ENCODE results near the gene RFNG. TPM values are rescaled to one million over a fixed set of nuclear protein-coding genes. Genes with fewer than 3 reads are reported as not detected.

Gene RFNG
- total and polyA plus RNA-seq, 8 donors = 12.5 to 66.5 (median 27.1) TPM

DNA sequence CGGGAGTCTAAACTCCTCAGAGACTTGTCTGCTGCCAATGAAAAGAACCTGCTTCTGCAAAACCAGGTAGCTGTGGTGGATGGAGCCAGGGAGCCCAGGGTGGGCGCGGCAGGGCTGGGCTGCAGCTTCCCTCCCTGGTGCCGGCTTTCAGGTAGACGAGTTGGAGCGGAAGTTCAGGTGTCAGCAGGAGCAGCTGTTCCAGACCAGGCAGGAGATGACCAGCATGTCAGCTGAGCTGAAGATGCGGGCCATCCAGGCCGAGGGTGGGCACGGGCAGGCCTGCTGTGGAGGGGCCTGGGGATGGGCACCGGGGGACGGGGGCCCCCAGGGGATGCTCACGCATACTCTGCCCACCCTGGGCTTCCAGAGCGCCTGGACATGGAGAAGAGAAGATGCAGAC is 23.4 kb downstream of the RFNG start:
- no peak overlapping the region for H3K27ac ChIP-seq
- TF ChIP-seq EP300 (IDR thresholded peaks at IDR 0.05) = no peak
- TF ChIP-seq, protein P1, sequence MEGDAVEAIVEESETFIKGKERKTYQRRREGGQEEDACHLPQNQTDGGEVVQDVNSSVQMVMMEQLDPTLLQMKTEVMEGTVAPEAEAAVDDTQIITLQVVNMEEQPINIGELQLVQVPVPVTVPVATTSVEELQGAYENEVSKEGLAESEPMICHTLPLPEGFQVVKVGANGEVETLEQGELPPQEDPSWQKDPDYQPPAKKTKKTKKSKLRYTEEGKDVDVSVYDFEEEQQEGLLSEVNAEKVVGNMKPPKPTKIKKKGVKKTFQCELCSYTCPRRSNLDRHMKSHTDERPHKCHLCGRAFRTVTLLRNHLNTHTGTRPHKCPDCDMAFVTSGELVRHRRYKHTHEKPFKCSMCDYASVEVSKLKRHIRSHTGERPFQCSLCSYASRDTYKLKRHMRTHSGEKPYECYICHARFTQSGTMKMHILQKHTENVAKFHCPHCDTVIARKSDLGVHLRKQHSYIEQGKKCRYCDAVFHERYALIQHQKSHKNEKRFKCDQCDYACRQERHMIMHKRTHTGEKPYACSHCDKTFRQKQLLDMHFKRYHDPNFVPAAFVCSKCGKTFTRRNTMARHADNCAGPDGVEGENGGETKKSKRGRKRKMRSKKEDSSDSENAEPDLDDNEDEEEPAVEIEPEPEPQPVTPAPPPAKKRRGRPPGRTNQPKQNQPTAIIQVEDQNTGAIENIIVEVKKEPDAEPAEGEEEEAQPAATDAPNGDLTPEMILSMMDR (IDR thresholded peaks at IDR 0.05) = no peak
- no peak for TF ChIP-seq POLR2A (IDR thresholded peaks at IDR 0.05)
- no peak for TF ChIP-seq POLR2AphosphoS5 (IDR thresholded peaks at IDR 0.05)
- intact Hi-C loops (cut with DNase I; ENCODE audit: low total_unique reads) = loop anchor here (2.0 kb wide), 1 partner anchor 127 kb away; no protein-coding TSS in a partner anchor

DNA sequence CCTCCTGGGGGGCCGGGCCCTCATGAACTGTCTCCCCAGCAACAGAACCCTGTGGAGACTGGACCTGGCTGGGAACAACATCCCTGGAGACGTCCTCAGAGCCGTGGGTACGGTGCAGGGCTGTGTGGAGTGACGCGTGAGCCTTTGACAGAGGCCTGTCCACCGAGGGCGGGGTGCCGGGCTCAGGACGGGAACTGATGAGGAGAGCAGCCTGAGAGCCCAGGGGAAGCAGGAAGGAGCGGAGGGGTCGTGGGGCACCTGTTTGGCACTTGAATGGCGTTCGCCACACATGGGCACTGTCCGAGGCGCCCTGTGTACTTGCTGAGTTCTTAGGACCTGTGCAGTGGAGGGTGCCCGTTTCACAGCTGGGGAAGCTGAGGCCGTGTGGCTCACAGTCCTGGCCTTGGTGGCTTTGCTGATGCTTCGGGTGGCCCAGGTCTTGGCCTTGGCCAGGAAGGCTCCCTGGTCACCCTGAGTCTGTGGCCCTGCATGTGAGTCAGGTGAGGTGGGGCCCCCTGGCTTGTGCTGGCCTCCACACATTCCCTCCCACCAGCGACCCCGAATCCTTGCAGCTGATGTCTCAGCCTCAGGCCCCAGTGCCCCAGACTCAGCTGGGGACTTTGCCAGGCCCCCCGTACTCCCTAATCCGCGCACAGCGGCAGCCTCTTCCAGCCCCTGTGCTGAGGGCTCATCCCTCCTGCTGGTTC is 26.1 kb downstream of the RFNG start:
- H3K9me3 ChIP-seq = no peaks in the 10 kb centered on the region
- peaks cover 32 to 50% (median 48%) of the 10 kb centered on the region in 4 donors for H3K4me1 ChIP-seq
- TF ChIP-seq, protein P1 (IDR thresholded peaks at IDR 0.05) = no peak
- TF ChIP-seq POLR2A (IDR thresholded peaks at IDR 0.05) = no peak
- no peak for TF ChIP-seq POLR2AphosphoS5 (IDR thresholded peaks at IDR 0.05)
- no peak for TF ChIP-seq EP300 (IDR thresholded peaks at IDR 0.05)
- WGBS, 5 donors = 91 to 97% (median 95%) methylated on average over 18 to 25 of the region's 25 CpGs
- H3K36me3 ChIP-seq = peaks cover 0 to 21% (median 10%) of the 10 kb centered on the region in 4 donors
- no peak overlapping the region for H3K4me3 ChIP-seq
- intact Hi-C loops (cut with DNase I; ENCODE audit: low total_unique reads) = no loop called here
- H3K27me3 ChIP-seq = no peaks in the 10 kb centered on the region
- no peak overlapping the region for H3K27ac ChIP-seq
- DNase-seq = no peak

More for the DNA sequence above, 23.4 kb downstream of the RFNG start:
- Histone ChIP-seq H3K27me3 (peaks cover 0 to 14% (median 8%) of the 10 kb centered on the region in 3 donors), H3K4me3 (no peak overlapping the region), H3K4me1 (peaks cover 27 to 48% (median 43%) of the 10 kb centered on the region in 4 donors), H3K9me3 (no peaks in the 10 kb centered on the region), H3K36me3 (peaks cover 0 to 21% (median 10%) of the 10 kb centered on the region in 4 donors)
- no peak for DNase-seq
- WGBS, 5 donors = 95 to 100% (median 97%) methylated on average over 8 to 13 of the region's 13 CpGs

DNA sequence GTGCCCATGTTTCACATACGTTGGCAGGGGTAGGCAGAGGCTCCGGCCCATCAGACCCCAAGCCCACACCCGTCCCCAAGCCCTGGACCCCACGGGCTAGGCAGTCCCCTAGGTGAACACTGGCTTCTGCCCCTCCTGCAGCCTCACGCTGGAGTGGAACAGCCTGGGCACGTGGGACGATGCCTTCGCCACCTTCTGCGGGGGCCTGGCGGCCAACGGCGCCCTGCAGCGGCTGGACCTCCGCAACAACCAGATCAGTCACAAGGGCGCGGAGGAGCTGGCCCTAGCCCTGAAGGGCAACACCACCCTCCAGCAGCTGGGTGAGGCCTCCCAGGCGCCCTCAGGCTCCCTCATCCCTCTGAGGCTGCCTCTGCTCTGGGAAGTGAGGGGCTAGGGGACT is 26.8 kb downstream of the RFNG start:
- Histone ChIP-seq H3K9me3 (no peaks in the 10 kb centered on the region), H3K36me3 (peaks cover 0 to 21% (median 10%) of the 10 kb centered on the region in 4 donors), H3K27ac (no peak overlapping the region), H3K4me3 (peak overlapping the region in 1 of 4 donors; percentile 98), H3K4me1 (peaks cover 29 to 50% (median 48%) of the 10 kb centered on the region in 4 donors), H3K27me3 (no peaks in the 10 kb centered on the region)
- intact Hi-C loops (cut with DNase I; ENCODE audit: low total_unique reads) = no loop called here
- DNase-seq = no peak
- TF ChIP-seq POLR2AphosphoS5 (IDR thresholded peaks at IDR 0.05) = no peak
- TF ChIP-seq, protein P1 (IDR thresholded peaks at IDR 0.05) = no peak
- TF ChIP-seq EP300 (IDR thresholded peaks at IDR 0.05) = no peak
- 92 to 96% (median 95%) methylated on average over 15 to 17 of the region's 17 CpGs for WGBS, 5 donors

DNA sequence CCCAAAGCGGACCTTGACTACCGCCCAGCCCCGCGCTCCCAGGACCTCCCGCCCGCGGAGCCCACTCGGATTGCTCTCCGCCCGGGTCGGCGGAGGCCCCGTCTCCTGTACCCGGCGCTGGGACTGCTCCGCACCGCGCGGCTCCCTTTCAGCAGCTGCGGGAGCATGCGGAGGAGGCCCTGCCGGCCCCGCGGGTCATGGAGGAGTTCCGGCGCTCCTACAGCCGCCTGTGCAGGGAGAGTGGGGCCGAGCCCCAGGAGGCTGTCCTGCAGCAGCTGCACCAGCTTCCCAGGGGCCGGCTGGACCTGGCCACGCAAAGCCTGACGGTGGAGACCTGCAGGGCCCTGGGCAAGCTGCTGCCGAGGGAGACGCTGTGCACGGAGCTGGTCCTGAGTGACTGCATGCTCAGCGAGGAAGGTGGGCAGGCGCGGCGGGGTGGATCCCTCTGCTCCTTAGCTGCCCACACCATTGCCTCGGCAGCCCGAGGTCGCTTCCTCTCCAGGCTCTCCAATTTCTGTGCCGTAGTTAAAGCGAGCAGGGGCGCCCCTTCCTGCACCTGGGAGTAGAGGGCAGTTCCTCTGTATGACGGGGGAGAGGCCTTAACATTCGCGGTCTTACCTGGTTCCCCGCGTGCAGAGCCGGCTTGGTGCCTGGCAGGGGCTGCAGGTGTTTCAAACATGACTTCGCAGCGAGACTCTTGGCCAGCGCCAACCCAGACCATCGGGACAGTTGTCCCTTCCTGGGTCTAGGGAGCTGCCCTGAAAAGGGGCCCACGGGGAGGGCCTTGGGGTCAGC is 28.0 kb downstream of the RFNG start:
- DNase-seq = no peak
- Histone ChIP-seq H3K9me3 (no peaks in the 10 kb centered on the region), H3K4me3 (peak overlapping the region; percentile 64 to 98 (median 88)), H3K4me1 (peaks cover 40 to 58% (median 57%) of the 10 kb centered on the region in 4 donors), H3K27me3 (no peaks in the 10 kb centered on the region), H3K27ac (peak overlapping the region in 4 of 5 donors; percentile 56 to 86 (median 60)), H3K36me3 (peaks cover 0 to 29% (median 15%) of the 10 kb centered on the region in 4 donors)
- intact Hi-C loops (cut with DNase I; ENCODE audit: low total_unique reads) = no loop called here
- WGBS, 5 donors = 2 to 7% (median 3%) methylated on average over 19 to 55 of the region's 55 CpGs
- TF ChIP-seq POLR2AphosphoS5 (IDR thresholded peaks at IDR 0.05) (no peak), POLR2A (IDR thresholded peaks at IDR 0.05) (no peak), EP300 (IDR thresholded peaks at IDR 0.05) (no peak)
- TF ChIP-seq, protein P1 (IDR thresholded peaks at IDR 0.05) = no peak
